K562 (cell line): ENCODE results near the gene USP37. TPM values are rescaled to one million over a fixed set of nuclear protein-coding genes. Genes with fewer than 3 reads are reported as not detected.

Experiments used
- GABPB1 ChIP-seq: sonication (generic); formaldehyde crosslinking; IDR thresholded peaks from 2 replicates; pipeline ENCODE4 v1.8.0; 2022; ENCODE audit warnings: mild to moderate bottlenecking, missing genetic modification reagents
- IFI16 ChIP-seq: fragments of 250-450 bp; sonication (Bioruptor Pico); IDR thresholded peaks from 2 replicates; pipeline ENCODE4 v2.1.2; 2022; ENCODE audit warnings: mild to moderate bottlenecking, inconsistent platforms
- KAT7 ChIP-seq: sonication (generic); formaldehyde crosslinking; IDR thresholded peaks from 2 replicates; pipeline ENCODE4 v1.8.0; 2022; ENCODE audit warnings: missing genetic modification reagents, mild to moderate bottlenecking, borderline replicate concordance
- MGA ChIP-seq: fragments of 450-650 bp; IDR thresholded peaks from 2 replicates; pipeline ENCODE4 v1.6.1; 2016; ENCODE audit warnings: mild to moderate bottlenecking, moderate library complexity
- MYC ChIP-seq, 2 experiments: fragments of 250-450 bp in 1 of 2; sonication (Bioruptor Pico) in 1 of 2; IDR thresholded peaks; 2 replicates each; pipeline versions ENCODE4 v1.5.1 to v1.6.1; 2012 to 2021; ENCODE audit warnings: low read depth in 2 of 2, borderline replicate concordance in 1 of 2, improper control_type of control experiment in 1 of 2, low read length in 1 of 2, mild to moderate bottlenecking in 1 of 2, moderate library complexity in 1 of 2
- NR2C2 ChIP-seq, 2 experiments: fragments of 200-800 bp in 1 of 2; sonication (Bioruptor generic) in 1 of 2; sonication (generic) in 1 of 2; formaldehyde crosslinking in 1 of 2; IDR thresholded peaks; 2 replicates each; pipeline versions ENCODE4 v1.6.1 to v1.8.0; 2016 to 2022; ENCODE audit warnings: mild to moderate bottlenecking in 1 of 2, missing compliant biosample characterization in 1 of 2, missing genetic modification characterization in 1 of 2, missing genetic modification reagents in 1 of 2
- POLR2A ChIP-seq: fragments of 450-650 bp; conservative IDR thresholded peaks from 2 replicates; pipeline ENCODE4 v1.6.1; 2016
- USF1 ChIP-seq: sonication (generic); formaldehyde crosslinking; IDR thresholded peaks from 2 replicates; pipeline ENCODE4 v1.9.0; 2022; ENCODE audit warnings: mild to moderate bottlenecking, missing genetic modification reagents
- ZBTB7A ChIP-seq: IDR thresholded peaks from 2 replicates; pipeline ENCODE4 v1.6.1; 2011; ENCODE audit warnings: low read depth, mild to moderate bottlenecking, low read length, moderate library complexity, borderline replicate concordance; ENCODE audit not compliant: control insufficient read depth
- polyA plus RNA-seq, 8 experiments: library from polyadenylated mRNA; depleted of rRNA in 4 of 8; stranded (reverse) in 5 of 8; unstranded in 3 of 8; fragments of >200 nt; fragmentation: Nextera tagmentation in 2 of 8; fragmentation: Illumina TruSeq in 1 of 8; extraction: Ambion mirVana in 2 of 8; extraction: Trizol in 1 of 8; gene quantifications; 2 replicates each; pipeline versions ENCODE4 v1.2.1 to v1.2.3, GENCODE V29; 2011 to 2014; ENCODE audit warnings: inconsistent platforms in 1 of 8, missing spikeins in 1 of 8
- total RNA-seq, 7 experiments: library from RNA; depleted of rRNA in 6 of 7; stranded (reverse); fragments of >200 nt in 6 of 7; fragmentation: Illumina TruSeq in 2 of 7; extraction: Trizol in 2 of 7; gene quantifications; 2 replicates each; pipeline versions ENCODE4 v1.2.1 to v1.2.3, GENCODE V29; 2011 to 2021; ENCODE audit warnings: low replicate concordance in 1 of 7
- TF ChIP-seq, protein P1 (sequence below): fragments of 450-650 bp; IDR thresholded peaks from 2 replicates; pipeline ENCODE4 v1.6.1; 2016; ENCODE audit warnings: low read depth, mild to moderate bottlenecking, moderate library complexity

USP37 gene
- total and polyA plus RNA-seq, 9 of the 15 experiments (the other 6 are each of a cell fraction or from before 2014, with no cell fraction given), result 2.0 to 14.2 (median 8.5) TPM

DNA sequence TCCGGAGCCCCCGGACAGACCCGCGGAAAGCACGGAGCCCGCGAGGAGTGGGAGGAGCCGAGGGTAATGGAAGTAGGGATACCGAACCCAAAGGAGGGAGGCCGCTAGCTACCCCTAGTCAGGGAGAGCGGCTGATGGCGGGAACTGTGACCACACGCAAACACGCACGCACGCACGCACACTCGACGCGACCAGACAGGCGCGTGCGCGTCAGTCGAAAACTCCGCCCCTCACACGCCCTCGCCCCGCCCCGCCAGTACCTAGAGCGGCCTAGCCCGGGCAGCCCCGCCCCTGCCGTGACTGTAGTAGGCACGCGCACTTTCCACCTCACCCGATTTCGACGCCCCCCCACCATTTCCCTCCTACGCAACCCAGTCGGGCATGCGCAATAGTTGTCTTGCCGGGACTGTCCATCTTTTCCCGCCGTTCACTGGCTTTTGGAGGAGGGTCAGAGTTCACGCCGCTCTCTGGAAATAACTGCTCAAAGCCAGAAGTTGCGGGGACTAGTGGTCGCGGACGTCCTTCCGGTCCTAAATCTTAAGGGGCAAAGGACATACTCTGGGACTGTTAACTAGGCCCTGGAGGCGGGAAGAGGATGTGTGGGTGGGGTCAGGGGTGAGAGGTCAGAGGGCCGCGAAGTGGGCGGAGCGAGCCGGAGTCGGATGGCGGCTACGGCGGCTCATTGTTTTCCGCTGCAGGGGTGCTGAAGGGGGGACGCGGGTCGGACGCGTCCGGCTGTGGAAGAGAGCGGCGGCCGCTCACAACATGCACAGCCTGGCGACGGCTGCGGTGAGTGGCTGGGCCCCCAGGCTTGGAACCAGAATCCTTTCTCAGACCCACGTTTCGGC lies at the start of gene USP37, which contains the start of gene CNOT9 (continued):
- TF ChIP-seq KAT7 (CRISPR knock-in tag) (peak; percentile 78; the same call in 1 of the 2 replicates), IFI16 (CRISPR knock-in tag) (no peak), ZBTB7A (peak; percentile 43; the same call in 1 of the 2 replicates), NR2C2 (CRISPR knock-in tag; IDR thresholded peaks at IDR 0.05) (peak; percentile 99), NR2C2 (tag; IDR thresholded peaks at IDR 0.05) (peak; percentile 100), POLR2A (peak; percentile 70), USF1 (CRISPR knock-in tag) (no peak; the same call in none of the 2 replicates), MYC (IDR thresholded peaks at IDR 0.05; ENCODE audit: low read depth, low read length) (peak; percentile 52; the same call in 1 of the 2 replicates), MYC (CRISPR knock-in tag; IDR thresholded peaks at IDR 0.05; ENCODE audit: borderline replicate concordance, low read depth) (peak; percentile 45; the same call in 1 of the 2 replicates), MGA (peak; percentile 99), GABPB1 (peak; percentile 71)
- TF ChIP-seq, protein P1, sequence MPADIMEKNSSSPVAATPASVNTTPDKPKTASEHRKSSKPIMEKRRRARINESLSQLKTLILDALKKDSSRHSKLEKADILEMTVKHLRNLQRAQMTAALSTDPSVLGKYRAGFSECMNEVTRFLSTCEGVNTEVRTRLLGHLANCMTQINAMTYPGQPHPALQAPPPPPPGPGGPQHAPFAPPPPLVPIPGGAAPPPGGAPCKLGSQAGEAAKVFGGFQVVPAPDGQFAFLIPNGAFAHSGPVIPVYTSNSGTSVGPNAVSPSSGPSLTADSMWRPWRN, result no peak; the same call in 1 of the 2 replicates
